Sciatic nerve (tissue), 2 donors: ENCODE results near the gene HIGD1B. TPM values are rescaled to one million over a fixed set of nuclear protein-coding genes. Genes with fewer than 3 reads are reported as not detected.

Source experiments
- ATAC-seq: fragments of 200-7000 bp; cut with Tn5 transposase; one replicate; pipeline ENCODE4 v1.9.1; 2020; ENCODE audit warnings: mild to moderate bottlenecking, moderate library complexity
- DNase-seq: peaks from one replicate; pipeline ENCODE4 v3.0.0-alpha.2; 2020; ENCODE audit warnings: low spot score
- intact Hi-C: fragments of 100-400 bp; cut with DNase I; formaldehyde crosslinking; loops from one replicate; pipeline ENCODE4 v1.14.2; 2022
- total RNA-seq: library from RNA; stranded (reverse); fragmentation: NEBNext Ultra II Directional; extraction: Animal tissue kit (Norgen Biotek cat#: 25700); gene quantifications from one replicate; pipeline ENCODE4 v1.2.1, GENCODE V29; 2021
- donor health status: DM: no; HTN: no; CAD: no.
- donor health status: DM: no; HTN: no; CAD: no.

HIGD1B gene
- total RNA-seq, 1 donor from 2014 or later, result 5.8 TPM

DNA sequence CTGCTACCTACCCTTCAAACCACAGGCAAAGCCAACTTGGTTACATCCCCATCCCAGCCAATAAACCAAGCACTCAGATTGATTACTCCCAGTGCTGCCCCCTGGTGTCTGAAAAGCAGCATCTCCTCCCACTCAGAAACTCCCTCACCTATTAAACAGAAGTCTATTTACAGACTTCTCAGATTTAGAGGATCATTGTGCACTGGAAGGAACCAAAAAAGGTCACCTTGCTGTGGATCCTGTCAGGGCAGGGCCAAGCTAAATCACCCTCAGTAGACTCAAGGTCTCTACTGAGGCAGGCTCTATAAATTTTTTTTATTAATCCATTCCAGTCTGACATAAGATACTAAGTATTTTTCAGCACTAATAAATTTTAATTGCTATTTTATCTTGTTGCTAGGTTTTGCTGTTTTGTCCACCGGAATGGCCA lies 17.6 kb downstream of the HIGD1B start:
- intact Hi-C loops, result loop anchor here (1.0 kb wide), 1 partner anchor 91 kb away; no protein-coding TSS in a partner anchor
- DNase-seq (peak; percentile 78), ATAC-seq (peak; percentile 80)

- intact Hi-C loops, result loop anchor here (1.0 kb wide), 1 partner anchor 92 kb away; no protein-coding TSS in a partner anchor
- DNase-seq (no peak), ATAC-seq (no peak)
Measured at GRCh38 chr17:44865931-44866330, 18.2 kb downstream of the HIGD1B start.

GRCh38 chr17:44867841-44868240 lies 20.2 kb downstream of the HIGD1B start:
- intact Hi-C loops, result loop anchor here (1.0 kb wide), 1 partner anchor 18 kb away; no protein-coding TSS in a partner anchor
- ATAC-seq (no peak), DNase-seq (no peak)

- intact Hi-C loops, result no loop called here
- ATAC-seq (no peak), DNase-seq (no peak)
Measured at GRCh38 chr17:44871556-44871955, 23.9 kb downstream of the HIGD1B start.

DNA sequence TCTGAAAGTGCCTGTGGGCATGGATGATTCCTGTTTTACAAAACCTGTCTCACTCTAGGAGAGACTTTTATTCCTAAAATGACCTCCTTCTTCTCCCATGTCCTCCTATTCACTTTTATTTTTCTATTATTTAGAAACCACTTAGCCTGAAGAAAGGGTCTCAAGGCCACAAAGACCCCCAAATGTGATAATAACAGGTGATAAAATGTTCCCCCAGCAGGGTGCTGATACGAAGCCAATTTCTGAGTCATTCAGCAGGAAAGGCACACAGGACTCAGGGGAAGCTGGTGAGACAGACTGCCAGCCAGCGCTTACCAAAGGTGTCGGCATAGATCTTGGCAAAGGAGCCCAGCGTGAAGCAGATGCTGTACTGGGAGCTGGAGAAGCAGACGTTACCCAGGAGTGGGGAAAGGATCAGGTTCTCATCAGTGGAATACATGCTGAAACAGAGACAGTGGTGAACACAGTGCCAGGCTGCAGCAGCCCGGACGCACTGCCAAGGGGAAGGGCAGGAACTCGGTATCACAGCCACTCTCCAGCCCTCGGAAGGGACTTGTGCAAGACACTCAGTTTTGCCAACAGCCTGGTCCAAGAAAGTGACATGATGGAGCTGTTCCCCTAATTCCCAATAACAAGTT lies 24.6 kb downstream of the HIGD1B start:
- no peak for DNase-seq
- intact Hi-C loops, result no loop called here

DNA sequence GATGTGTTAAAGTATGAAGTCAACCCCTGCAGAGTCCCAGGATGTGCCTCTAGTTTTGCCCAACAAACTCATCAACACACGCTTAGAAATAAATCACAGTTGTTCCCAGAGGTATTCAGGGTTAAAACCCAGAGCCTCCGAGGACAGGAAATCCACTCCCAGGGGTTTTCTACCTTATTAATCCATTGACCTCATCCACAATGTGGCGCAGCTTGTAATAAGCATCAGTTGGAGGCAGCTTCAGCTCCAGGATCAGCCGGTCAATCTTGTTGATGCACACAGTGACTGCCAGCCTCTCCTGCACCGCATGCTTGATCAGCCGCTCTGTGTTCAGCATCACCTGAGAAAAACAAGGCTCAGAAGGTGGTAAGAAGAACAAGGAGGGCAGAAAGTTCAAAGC lies 28.1 kb downstream of the HIGD1B start:
- intact Hi-C loops, result no loop called here
- no peak for DNase-seq
- ATAC-seq, result no peak

More for the DNA sequence above, 24.6 kb downstream of the HIGD1B start:
- peak; percentile 48 for ATAC-seq

- no peak for ATAC-seq
- intact Hi-C loops, result no loop called here
- no peak for DNase-seq
Measured at GRCh38 chr17:44877121-44877520, 29.4 kb downstream of the HIGD1B start.

GRCh38 chr17:44878627-44879221 lies 31.0 kb downstream of the HIGD1B start:
- ATAC-seq (no peak), DNase-seq (no peak)
- intact Hi-C loops, result no loop called here

- DNase-seq (no peak), ATAC-seq (no peak)
- intact Hi-C loops, result no loop called here
Measured at GRCh38 chr17:44879376-44879775, 31.7 kb downstream of the HIGD1B start.

DNA sequence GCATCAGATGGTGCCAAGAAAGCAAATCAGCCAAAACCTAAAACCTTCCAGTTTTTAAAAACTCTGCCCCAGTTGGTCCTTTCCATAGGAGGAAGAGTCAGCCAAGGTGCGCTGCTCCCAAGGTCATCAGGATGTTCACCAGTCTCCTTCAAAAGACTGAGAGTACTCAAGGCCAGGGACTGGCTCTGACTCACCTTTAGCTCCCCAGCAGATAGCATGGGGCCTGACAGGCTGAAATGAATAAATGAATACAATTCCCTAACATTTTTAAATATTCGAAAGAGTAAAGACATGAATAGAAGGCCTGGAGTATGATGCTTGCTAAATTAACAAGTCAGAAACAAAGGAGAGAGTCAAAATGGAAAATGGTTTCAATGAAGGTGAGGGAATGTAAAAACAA lies 32.4 kb downstream of the HIGD1B start:
- intact Hi-C loops, result no loop called here
- DNase-seq (no peak), ATAC-seq (no peak)

GRCh38 chr17:44881145-44881544 lies 33.5 kb downstream of the HIGD1B start:
- ATAC-seq, result no peak
- DNase-seq, result no peak
- intact Hi-C loops, result no loop called here

- intact Hi-C loops, result no loop called here
- ATAC-seq, result no peak
Measured at GRCh38 chr17:44884941-44885340, 37.3 kb downstream of the HIGD1B start.

GRCh38 chr17:44887016-44887415 lies 39.3 kb downstream of the HIGD1B start:
- DNase-seq (no peak), ATAC-seq (no peak)
- intact Hi-C loops, result no loop called here

More at GRCh38 chr17:44884941-44885340, 37.3 kb downstream of the HIGD1B start:
- DNase-seq, result no peak

GRCh38 chr17:44887971-44888954 lies 40.6 kb downstream of the HIGD1B start:
- no peak for DNase-seq
- intact Hi-C loops, result no loop called here
- ATAC-seq, result no peak

- intact Hi-C loops, result no loop called here
- DNase-seq (no peak), ATAC-seq (no peak)
Measured at GRCh38 chr17:44889003-44889402, 41.3 kb downstream of the HIGD1B start.

DNA sequence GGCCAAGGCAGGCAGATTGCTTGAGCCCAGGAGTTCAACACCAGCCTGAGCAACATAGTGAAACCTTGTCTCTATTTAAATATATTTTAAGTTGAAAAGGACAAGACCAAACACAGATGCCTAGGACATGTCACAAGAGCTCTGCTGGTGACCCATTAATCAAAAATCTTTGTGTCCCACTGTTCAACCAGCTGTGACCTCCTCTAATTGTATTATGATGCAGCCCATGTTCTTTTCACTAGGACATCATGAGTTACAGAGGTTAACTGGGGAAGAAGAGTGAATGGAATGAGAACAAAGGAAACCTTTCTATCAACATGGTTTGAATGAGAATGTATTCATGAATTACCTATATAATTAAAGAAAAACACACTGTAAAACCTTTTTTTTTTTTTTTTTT lies 44.6 kb downstream of the HIGD1B start:
- no peak for ATAC-seq
- intact Hi-C loops, result no loop called here
- DNase-seq, result no peak

DNA sequence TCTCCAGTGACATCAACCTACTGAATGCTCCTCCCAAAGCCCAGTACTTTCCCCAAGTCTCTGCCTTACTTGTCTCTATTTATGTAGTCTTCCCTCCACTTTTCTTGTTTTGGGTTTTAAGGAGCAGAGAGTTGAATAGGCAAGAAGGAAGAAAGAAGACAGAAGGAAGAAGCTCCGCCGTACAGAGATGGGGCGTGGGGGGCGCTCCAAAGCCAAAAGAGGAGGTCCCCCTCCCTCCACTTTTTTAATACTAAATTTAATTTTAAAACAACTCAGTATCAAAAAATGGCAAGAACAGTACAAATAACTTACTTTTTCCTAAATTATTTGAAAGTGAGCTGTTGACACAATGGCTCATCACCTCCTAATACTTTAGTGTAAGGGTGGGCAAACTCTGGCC lies 47.0 kb downstream of the HIGD1B start:
- no peak for ATAC-seq
- intact Hi-C loops, result no loop called here

GRCh38 chr17:44898768-44899073 lies 51.0 kb downstream of the HIGD1B start:
- no peak for ATAC-seq
- intact Hi-C loops, result no loop called here
- no peak for DNase-seq

More for the DNA sequence above, 47.0 kb downstream of the HIGD1B start:
- DNase-seq, result no peak

DNA sequence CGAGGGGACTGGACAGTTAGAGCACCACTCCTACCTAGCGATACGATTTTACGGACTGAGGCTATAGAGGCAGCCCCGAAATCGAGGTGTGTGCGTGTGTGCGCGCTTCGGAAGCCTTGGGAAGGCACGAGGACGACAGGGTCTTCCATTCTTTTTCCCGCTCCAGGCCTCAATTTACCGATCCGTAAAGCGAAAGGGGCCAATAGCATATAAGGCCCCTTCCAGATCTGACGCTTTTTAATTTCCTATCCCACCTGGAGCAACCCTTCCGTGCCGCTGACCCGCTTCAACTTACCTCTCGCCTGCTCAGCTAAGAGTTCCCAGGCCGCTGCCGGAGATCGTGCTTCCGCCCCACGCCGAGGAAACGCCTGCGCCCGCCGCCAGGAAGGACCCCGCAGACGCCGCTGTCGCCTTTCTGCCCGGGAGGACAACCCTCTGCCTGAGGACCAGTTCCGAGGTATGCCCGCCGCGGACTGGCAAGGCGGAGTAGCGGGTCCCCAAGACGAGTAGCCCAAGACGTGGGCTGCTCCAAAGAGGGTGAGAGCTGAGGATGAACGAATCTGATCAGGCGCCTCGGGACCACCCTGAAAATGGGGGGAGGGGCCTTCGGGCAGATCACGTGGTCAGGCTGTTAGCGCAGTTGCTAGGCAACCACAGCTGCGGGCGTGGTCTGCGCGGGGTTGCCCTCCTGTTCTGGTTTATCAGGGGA lies 51.5 kb downstream of the HIGD1B start, which contains the start of gene EFTUD2:
Gene EFTUD2, minus strand, starts transcription at position 372 of the 709 bp plus-strand sequence. CDS start 4,924 bp downstream, outside the sequence.
- peak; percentile 96 for DNase-seq
- intact Hi-C loops, result no loop called here
- peak; percentile 96 for ATAC-seq
